Astrocyte of the spinal cord (primary cell): ENCODE measurements around the gene SLC2A2.
A peak's percentile ranks its signal among the peaks of the same experiment; 100 is the strongest.

Source experiments
- DNase-seq: peaks from one replicate; pipeline ENCODE4 v3.0.0; 2011; ENCODE audit warnings: low read depth, low spot score
- H3K4me3 ChIP-seq: 2 replicates; pipeline ENCODE4 v1.5.1; 2011; ENCODE audit warnings: low read depth, mild to moderate bottlenecking, low read length, moderate library complexity
- in situ Hi-C: cut with HindIII; loops from 2 replicates; pipeline ENCODE4 v1.10.0; 2017; ENCODE audit warnings: low sequenced_read_pairs
- TF ChIP-seq, protein P1 (sequence below): IDR thresholded peaks from 2 replicates; pipeline ENCODE4 v1.5.1; 2012; ENCODE audit warnings: low read depth, mild to moderate bottlenecking, low read length, inconsistent platforms

The SLC2A2 gene

DNA sequence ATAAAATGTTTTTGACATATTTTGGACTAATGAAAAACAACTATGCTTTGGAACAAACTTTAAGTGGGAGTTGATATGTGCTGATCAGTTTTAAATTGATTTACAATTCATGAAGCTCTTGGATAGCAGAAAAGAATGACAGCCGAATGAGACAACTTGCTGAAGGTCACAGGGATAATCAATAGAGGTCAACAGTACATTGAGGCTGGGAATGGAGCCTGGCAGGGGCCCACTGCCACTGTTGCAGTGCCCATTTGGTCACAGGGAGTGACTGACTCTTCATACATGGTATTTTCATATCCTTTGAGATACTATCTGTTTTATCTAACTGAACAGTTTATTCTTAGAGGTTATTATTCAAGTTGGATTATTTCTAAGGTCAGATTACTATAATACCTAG lies 59.4 kb downstream of the SLC2A2 start:
- H3K4me3 ChIP-seq = no peak overlapping the region
- in situ Hi-C loops = no loop called here
- no peak for DNase-seq
- TF ChIP-seq, protein P1, sequence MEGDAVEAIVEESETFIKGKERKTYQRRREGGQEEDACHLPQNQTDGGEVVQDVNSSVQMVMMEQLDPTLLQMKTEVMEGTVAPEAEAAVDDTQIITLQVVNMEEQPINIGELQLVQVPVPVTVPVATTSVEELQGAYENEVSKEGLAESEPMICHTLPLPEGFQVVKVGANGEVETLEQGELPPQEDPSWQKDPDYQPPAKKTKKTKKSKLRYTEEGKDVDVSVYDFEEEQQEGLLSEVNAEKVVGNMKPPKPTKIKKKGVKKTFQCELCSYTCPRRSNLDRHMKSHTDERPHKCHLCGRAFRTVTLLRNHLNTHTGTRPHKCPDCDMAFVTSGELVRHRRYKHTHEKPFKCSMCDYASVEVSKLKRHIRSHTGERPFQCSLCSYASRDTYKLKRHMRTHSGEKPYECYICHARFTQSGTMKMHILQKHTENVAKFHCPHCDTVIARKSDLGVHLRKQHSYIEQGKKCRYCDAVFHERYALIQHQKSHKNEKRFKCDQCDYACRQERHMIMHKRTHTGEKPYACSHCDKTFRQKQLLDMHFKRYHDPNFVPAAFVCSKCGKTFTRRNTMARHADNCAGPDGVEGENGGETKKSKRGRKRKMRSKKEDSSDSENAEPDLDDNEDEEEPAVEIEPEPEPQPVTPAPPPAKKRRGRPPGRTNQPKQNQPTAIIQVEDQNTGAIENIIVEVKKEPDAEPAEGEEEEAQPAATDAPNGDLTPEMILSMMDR = no peak

DNA sequence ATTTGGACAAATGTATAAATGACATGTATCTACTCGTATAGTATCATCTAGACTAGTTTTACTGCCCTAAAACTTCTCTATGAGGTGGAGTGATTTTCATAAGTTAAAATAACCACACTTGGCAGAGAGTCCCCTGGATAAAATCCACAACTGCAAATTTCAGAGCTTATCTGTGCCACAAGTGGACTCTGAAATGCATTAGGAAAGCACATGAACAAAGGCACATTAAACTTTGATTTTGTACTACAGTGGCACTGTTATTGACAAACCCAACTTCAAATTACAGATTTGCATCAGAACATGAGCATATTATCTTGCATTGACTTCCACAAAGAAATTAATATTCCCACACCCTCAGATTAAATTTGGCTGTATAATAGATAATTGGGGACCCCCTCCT lies 60.0 kb downstream of the SLC2A2 start:
- in situ Hi-C loops = no loop called here

DNA sequence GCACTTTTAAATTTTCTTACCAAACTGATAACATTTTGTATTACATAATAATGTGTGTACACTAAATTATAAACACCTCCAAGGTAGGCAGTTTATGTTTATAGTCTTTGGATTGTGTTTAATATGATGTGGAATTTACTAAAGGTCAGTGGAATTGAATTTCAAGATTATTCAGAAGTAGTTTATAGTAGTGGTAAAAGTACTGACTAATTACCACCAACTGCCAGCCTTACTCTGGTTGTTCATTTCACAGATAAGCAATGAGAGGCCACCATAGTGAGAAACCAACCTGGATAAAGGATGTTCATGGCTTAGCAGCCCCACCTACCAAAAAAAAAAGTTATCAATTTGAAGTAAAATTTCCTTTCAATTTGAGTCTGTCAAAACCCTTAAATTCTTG lies 64.1 kb downstream of the SLC2A2 start:
- DNase-seq = no peak
- in situ Hi-C loops = no loop called here

More for the DNA sequence above, 60.0 kb downstream of the SLC2A2 start:
- DNase-seq = no peak
- TF ChIP-seq, protein P1 = no peak
- H3K4me3 ChIP-seq = no peak overlapping the region

DNA sequence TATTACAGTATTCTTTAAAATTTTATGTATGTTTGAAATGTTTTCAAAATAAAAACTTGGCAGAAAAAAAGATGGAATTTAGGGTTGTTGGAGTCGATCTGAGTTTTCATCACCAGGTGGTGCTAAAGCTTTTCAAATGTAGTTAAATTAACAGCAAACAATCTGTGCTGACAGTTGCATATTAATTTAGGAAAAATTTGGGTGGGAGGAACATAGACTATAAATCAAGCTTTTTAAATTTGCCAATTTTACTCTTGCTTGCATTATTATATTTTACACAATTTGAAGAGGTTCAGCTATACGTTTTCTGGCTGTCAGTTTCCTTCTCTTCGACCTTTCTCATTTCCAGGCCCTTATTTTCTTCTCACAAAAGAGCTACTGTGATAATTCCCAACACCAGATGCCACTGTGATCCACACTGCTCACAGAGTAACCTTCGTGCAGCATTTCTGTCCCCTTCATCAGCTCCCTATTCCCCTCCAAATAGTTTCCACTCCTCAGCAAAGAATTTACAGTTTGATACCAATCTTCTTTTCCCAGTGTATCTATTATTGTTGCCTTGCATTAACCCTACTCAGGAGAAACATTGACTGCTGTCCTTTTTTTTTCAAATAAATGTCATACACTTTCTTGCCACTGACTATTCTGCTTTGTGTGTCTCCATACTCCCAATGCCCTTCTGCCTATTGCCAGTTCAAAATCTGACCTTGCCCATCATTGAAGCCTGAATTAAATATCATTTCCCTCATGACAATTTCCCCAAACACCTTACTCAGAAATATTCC lies 64.7 kb downstream of the SLC2A2 start:
- H3K4me3 ChIP-seq = no peak overlapping the region
- peak; percentile 62 for DNase-seq
- in situ Hi-C loops = no loop called here
- TF ChIP-seq, protein P1 = peak; percentile 45

More for the DNA sequence above, 64.1 kb downstream of the SLC2A2 start:
- TF ChIP-seq, protein P1 = no peak
- no peak overlapping the region for H3K4me3 ChIP-seq

DNA sequence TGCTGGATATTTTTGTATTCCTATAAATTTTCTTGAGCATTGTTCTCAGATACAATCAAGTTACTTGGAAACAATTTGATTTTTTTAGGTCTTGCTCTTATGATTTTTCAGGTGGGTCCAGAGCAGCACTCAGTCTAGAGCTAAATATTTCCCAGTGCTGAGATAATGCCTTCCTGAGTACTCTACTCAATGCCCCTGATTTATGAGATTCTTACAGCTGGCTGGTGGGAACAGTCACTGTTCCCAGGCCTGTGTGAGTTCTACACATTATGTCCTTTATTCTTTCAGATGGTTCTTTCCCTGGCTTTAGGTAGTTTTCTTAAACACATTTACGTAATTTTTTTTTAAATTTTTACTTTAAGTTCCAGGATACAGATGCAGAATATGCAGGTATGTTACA lies 67.1 kb downstream of the SLC2A2 start:
- TF ChIP-seq, protein P1 = no peak
- no peak for DNase-seq
- H3K4me3 ChIP-seq = no peak overlapping the region
- in situ Hi-C loops = no loop called here

DNA sequence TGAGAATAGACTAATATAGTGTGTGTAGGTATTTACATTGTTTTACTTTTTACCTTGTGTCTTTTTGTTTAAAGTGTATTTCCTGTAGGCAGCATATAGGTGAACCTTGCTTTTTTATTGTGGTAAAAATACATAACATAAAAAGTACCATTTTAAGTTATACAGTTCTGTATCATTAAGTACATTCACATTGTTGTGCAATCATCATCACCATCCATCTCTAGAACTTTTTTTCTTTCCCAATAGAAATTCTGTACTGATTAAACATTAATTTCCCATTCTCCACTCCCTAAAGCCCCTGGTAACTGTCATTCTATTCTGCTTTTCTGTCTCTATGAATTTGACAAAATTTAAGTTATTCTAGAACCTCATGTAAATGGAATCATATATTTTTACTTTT lies 69.9 kb downstream of the SLC2A2 start:
- TF ChIP-seq, protein P1 = no peak
- H3K4me3 ChIP-seq = no peak overlapping the region
- in situ Hi-C loops = no loop called here
- DNase-seq = no peak
